Measurements from ENCODE around the gene CCDC30. TPM values are rescaled to one million over a fixed set of nuclear protein-coding genes. Genes with fewer than 3 reads are reported as not detected.
"Not testable (repeated sequence)": the region's sequence is repeated elsewhere in the genome, so short reads cannot be mapped to it uniquely, and the experiment has no call there.

The CCDC30 gene
- total RNA-seq, 4 donors from 2014 or later: 20.1 to 56.7 (median 22.7) TPM

- 93 to 95% methylated on average over 4 of the region's 4 CpGs for WGBS, 2 donors
- Histone ChIP-seq H3K36me3 (peaks cover 0 to 4% of the 10 kb centered on the region in 2 donors), H3K27ac (no peak overlapping the region), H3K4me1 (no peaks in the 10 kb centered on the region), H3K27me3 (no peaks in the 10 kb centered on the region), H3K9me3 (no peaks in the 10 kb centered on the region), H3K4me3 (replicated peaks in 1 of 3) (no peak overlapping the region)
- no peak for DNase-seq
- intact Hi-C loops (cut with DNase I): no loop called here
- TF ChIP-seq POLR2A (IDR thresholded peaks at IDR 0.05): no peak
- TF ChIP-seq, protein P1, sequence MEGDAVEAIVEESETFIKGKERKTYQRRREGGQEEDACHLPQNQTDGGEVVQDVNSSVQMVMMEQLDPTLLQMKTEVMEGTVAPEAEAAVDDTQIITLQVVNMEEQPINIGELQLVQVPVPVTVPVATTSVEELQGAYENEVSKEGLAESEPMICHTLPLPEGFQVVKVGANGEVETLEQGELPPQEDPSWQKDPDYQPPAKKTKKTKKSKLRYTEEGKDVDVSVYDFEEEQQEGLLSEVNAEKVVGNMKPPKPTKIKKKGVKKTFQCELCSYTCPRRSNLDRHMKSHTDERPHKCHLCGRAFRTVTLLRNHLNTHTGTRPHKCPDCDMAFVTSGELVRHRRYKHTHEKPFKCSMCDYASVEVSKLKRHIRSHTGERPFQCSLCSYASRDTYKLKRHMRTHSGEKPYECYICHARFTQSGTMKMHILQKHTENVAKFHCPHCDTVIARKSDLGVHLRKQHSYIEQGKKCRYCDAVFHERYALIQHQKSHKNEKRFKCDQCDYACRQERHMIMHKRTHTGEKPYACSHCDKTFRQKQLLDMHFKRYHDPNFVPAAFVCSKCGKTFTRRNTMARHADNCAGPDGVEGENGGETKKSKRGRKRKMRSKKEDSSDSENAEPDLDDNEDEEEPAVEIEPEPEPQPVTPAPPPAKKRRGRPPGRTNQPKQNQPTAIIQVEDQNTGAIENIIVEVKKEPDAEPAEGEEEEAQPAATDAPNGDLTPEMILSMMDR (IDR thresholded peaks at IDR 0.05): no peak
These were observed 13.5 kb downstream of the CCDC30 start for GRCh38 chr1:42476605-42477004.

- H3K27me3 ChIP-seq; H3K36me3 ChIP-seq; DNase-seq; H3K4me1 ChIP-seq; H3K4me3 ChIP-seq (replicated peaks in 1 of 3); H3K9me3 ChIP-seq; H3K27ac ChIP-seq; intact Hi-C loops (cut with DNase I): not testable (repeated sequence)
- 90 to 92% methylated on average over 4 of the region's 4 CpGs for WGBS, 2 donors
These were observed 14.3 kb downstream of the CCDC30 start for GRCh38 chr1:42477354-42477753.

GRCh38 chr1:42477775-42478174 is 14.7 kb downstream of the CCDC30 start:
- H3K36me3 ChIP-seq: peaks cover 0 to 6% of the 10 kb centered on the region in 2 donors
- H3K27me3 ChIP-seq: no peaks in the 10 kb centered on the region
- H3K4me1 ChIP-seq: no peaks in the 10 kb centered on the region
- no peak for DNase-seq
- TF ChIP-seq POLR2A (IDR thresholded peaks at IDR 0.05): no peak
- TF ChIP-seq, protein P1 (IDR thresholded peaks at IDR 0.05): no peak
- intact Hi-C loops (cut with DNase I): no loop called here
- H3K9me3 ChIP-seq: no peaks in the 10 kb centered on the region
- H3K27ac ChIP-seq: no peak overlapping the region
- H3K4me3 ChIP-seq (replicated peaks in 1 of 3): no peak overlapping the region
- 91 to 98% methylated on average over 3 of the region's 3 CpGs for WGBS, 2 donors

- Histone ChIP-seq H3K27me3 (no peaks in the 10 kb centered on the region), H3K9me3 (no peaks in the 10 kb centered on the region), H3K4me3 (replicated peaks in 1 of 3) (no peak overlapping the region), H3K36me3 (peaks cover 0 to 12% of the 10 kb centered on the region in 2 donors), H3K27ac (no peak overlapping the region), H3K4me1 (no peaks in the 10 kb centered on the region)
- intact Hi-C loops (cut with DNase I): no loop called here
- 70 to 72% methylated on average over 4 of the region's 4 CpGs for WGBS, 2 donors
- DNase-seq: no peak
- TF ChIP-seq, protein P1 (IDR thresholded peaks at IDR 0.05): no peak
- no peak for TF ChIP-seq POLR2A (IDR thresholded peaks at IDR 0.05)
These were observed 16.5 kb downstream of the CCDC30 start for GRCh38 chr1:42479621-42480020.

DNA sequence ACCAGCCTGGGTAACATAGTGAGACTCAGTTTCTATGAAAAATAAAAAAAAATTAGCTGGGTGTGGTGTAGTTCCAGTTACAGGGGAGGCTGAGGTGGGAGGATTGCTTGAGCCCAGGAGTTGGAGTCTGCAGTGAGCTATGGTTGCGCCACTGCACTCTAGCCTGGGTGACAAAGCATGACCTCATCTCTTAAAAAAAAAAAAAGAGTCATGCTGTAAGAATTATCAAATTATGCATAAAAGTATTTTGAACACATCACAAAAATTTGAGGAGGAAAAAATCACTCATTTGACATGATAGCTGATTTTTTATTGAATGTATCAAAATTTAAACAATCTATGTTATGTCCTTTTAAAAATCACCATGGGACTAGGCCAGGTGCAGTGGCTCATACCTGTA is 17.8 kb downstream of the CCDC30 start:
- Histone ChIP-seq H3K27ac (no peak overlapping the region), H3K4me1 (no peaks in the 10 kb centered on the region), H3K27me3 (no peaks in the 10 kb centered on the region), H3K4me3 (replicated peaks in 1 of 3) (no peak overlapping the region), H3K9me3 (no peaks in the 10 kb centered on the region), H3K36me3 (peaks cover 0 to 12% of the 10 kb centered on the region in 2 donors)
- whole genome bisulfite sequencing, 2 donors: 94 to 97% methylated on average over 1 of the region's 1 CpG
- TF ChIP-seq POLR2A (IDR thresholded peaks at IDR 0.05): no peak
- TF ChIP-seq, protein P1 (IDR thresholded peaks at IDR 0.05): no peak
- DNase-seq: no peak
- intact Hi-C loops (cut with DNase I): no loop called here

DNA sequence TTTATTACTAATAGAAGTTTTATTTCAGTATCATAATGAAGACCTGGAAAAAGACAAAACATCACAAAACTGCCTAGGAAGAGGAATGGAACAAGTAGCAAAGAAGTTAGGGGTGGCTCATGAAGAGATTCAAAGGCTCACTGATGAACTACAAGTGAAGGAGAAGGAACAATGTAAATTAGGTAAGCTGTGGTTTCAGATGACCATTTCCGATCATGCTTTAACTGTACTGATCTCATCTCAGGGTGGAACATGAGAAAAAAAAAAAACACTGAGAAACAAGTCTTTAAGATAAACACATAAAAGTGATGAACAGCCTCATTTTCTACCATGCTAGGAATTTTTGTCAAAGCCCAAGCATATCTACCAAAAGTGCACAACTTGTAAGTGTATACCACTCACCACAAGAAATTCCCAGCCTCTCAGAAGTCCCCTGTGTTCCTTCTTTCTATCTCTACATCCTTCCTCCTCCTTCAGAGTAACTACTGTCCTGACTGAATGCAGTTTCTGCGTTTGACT is 19.6 kb downstream of the CCDC30 start:
- Histone ChIP-seq H3K36me3 (peaks cover 0 to 12% of the 10 kb centered on the region in 2 donors), H3K27ac (no peak overlapping the region), H3K9me3 (no peaks in the 10 kb centered on the region), H3K27me3 (no peaks in the 10 kb centered on the region), H3K4me3 (replicated peaks in 1 of 3) (no peak overlapping the region), H3K4me1 (no peaks in the 10 kb centered on the region)
- DNase-seq: no peak
- TF ChIP-seq POLR2A (IDR thresholded peaks at IDR 0.05): no peak
- TF ChIP-seq, protein P1 (IDR thresholded peaks at IDR 0.05): no peak
- intact Hi-C loops (cut with DNase I): no loop called here
- 93 to 97% methylated on average over 2 of the region's 2 CpGs for WGBS, 2 donors

All from thyroid gland (tissue), 4 donors.